SKM-1 treated with dmso at 0.1 percent for 144 hours (cell line): Measurements from ENCODE around the gene LRPAP1.

Experiments used
- DNase-seq: peaks from one replicate; lab custom pipeline; 2025; ENCODE audit not compliant: unreplicated experiment; lab: John Stamatoyannopoulos, UW

The LRPAP1 gene

GRCh38 chr4:3486541-3487540, 45.4 kb downstream of the LRPAP1 start:
- no peak for DNase-seq

- DNase-seq: no peak
Observed at GRCh38 chr4:3485886-3486540, 46.2 kb downstream of the LRPAP1 start.

DNA sequence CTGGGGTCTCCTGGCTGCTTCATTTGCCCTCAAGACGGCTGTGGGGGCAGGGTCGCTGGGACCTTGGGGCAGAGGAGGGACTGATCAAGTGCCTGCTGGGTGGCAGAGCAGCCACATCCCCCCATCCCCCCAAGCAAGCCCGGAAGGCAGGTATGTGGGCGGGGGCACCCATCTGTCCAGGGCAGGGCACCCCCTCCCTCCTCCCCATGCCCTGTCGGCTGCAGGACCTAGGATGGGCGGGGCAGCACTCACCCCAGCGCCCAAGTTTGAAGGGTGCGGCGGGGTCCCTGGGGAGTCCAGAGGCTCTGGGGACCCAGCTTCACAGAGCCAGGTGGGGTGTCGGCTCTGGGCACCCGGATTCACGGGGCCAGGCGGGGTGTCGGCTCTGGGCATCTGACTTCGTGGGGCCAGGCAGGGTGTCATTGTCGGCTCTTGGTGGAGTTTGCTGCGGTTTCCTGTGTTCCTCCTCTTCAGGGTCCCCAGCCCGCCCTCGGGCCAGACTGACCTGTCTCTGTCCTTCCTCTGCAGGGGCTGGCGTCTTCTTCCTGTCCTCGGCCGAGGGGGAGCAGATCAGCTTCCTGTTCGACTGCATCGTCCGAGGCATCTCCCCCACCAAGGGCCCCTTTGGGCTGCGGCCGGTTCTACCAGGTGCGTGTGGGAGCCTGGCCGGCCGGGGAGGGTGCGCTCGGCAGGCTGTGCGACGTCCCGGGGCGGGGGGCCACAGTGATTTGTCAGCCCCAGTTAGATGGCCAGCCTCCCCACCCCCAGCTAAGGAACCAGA, 47.0 kb downstream of the LRPAP1 start:
- DNase-seq: no peak

- DNase-seq: no peak
Observed at GRCh38 chr4:3484057-3484973, 47.9 kb downstream of the LRPAP1 start.

DNA sequence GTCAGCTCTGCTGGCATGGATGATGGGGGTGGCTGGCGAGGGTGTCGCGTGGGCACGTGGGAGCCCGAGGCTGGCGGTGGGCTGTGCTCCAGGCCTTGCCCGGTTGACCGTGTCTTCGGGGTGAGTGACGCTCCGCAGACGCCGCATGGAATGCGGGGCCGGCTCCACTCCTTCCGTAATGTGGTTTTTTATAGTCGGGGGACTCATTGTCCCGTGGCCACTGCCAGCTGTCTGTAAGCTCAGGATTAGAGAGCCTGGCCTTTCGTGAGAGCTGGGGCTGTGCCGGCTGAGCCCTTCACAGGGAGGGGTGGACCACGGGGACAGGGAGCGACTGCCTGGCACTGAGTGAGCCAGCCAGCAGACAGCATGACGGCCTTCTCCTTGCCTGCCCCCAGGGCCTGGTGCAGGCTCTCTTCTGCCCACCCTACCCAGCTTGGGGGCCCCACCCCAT, 48.7 kb downstream of the LRPAP1 start:
- DNase-seq: no peak

GRCh38 chr4:3482707-3483106, 49.5 kb downstream of the LRPAP1 start:
- no peak for DNase-seq

GRCh38 chr4:3481783-3482393, 50.3 kb downstream of the LRPAP1 start:
- no peak for DNase-seq

DNA sequence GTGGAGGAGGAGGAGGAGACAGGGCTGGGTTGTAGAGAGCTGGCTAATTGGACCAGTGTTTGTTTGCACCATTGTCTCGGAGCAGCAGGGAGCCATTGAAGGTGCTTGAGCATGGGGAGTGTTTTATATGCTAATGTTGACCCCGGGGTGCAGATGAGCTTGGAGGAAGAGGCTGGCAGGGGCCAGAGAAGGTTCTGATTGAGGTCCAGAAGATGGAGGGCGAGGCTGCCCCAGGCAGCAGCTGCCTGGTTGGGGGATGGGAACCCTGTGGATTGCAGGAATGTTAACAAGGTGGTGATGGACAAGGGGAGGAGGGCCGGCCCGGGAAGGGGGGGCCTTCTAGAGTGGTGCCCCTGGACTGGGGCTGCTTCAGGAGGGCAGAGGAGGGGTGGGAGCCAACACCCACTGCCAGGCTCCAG, 51.1 kb downstream of the LRPAP1 start:
- DNase-seq: no peak

- peak; percentile 83 for DNase-seq
Observed at GRCh38 chr4:3480528-3481112, 51.6 kb downstream of the LRPAP1 start.

DNA sequence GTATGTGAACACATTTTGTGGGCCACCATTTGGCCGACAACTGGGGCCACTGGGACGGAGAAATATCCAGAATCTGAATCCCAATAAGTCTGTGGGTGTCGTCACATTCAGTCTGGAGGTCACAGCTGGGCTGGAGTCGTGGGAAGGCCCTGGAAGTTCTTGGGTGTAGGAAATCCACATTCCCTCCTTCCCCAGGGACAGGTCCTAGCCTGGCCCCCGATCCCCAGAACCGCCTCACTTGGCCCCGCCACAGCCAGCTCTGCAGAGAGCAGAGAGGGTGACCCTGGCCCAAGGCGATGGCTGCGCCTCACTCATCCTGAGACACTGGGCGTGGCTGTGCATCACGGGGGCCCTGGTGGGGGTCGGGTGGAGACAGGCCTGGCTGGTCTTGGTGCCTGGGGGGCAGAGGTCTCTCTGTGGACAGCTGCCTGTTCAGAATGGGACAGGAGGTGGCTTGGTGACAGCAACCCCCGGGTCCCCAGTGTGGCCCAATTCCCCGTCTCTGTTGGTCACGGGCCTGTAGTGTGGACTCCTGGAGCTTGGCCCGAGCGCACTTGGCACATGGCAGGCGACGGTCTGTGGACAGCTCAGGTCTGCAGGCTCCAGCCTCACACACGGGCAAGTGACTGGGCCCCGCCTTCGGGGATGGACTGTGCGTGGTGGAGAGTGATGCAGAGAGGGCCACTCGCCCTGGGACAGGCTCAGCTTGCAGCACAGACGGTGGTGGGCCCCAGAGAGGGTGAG, 52.7 kb downstream of the LRPAP1 start:
- no peak for DNase-seq

DNA sequence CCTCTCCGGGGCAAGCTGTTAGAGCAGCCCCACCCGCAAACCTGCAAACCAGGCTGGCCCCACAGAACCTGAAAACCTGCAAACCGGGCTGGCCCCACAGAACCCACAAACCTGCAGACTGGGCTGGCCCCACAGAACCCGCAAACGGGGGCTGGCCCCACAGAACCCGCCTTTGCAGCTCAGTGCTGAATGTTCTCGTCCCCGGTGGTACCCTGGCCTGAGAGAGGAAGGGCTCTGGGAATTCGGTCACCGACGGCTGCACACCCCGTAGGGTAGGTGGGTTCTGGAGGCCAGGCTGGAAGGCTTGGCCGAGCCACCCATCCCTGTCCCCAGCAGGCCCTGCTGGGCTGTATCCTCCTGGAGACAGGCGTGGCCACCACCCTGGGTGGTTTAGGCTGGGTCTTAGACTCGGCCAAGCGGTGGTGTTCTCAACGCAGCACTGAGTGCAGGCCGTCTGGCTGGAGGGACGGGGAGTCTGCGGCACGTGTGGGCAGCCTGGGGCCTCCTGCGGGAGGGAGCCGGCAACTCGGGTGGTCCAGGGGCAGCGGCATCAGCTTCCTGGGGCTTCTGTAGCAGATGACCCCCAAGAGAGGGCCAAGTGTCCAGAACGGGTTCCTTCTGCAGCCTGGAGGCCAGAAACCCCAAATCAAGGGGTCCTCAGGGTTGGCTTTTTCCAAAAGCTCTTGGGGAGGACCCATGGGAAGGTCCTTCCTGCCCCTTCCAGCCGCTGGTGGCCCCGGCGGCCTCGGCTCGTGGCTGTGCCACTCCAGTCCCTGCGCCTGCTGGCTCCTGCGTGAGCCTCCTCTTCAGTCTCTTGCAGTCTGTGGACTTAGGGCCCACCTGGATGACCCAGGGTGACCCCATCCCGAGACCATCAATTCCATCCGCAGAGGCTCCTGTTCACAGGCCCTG, 53.5 kb downstream of the LRPAP1 start:
- DNase-seq: no peak

DNA sequence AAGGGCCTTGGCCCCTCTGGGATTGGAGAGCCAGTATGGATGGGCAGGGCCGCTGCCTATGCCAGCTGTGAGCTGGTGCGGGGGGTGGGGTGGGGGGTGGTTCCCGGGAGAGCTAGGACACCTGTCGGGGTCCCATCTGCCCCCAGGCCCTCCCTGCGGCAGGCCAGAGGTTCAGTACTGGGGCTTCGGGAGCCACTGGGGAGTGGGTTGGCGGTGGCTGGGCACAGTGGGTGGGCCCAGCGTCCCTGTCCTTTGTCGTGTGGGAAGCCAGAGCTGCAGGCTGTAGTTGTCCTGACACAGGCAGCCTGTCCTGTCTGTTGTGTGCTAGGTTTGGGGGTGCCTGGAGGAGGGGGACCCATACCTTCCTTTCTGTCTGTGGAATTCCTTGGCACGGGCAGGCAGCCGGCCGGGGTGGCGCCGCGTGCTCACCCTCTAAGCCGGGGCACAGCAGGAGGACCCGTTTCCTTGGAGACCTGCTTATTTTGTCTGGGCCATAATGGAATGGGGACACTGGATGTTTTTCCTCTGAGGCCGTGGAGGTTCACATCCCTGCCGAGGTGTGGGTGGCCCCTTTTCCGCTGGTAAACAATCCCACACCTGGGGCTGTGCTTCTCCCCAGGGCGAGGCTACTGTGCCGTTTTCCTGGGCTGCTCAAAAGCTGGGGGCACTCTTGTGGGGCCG, 54.3 kb downstream of the LRPAP1 start:
- DNase-seq: no peak

DNA sequence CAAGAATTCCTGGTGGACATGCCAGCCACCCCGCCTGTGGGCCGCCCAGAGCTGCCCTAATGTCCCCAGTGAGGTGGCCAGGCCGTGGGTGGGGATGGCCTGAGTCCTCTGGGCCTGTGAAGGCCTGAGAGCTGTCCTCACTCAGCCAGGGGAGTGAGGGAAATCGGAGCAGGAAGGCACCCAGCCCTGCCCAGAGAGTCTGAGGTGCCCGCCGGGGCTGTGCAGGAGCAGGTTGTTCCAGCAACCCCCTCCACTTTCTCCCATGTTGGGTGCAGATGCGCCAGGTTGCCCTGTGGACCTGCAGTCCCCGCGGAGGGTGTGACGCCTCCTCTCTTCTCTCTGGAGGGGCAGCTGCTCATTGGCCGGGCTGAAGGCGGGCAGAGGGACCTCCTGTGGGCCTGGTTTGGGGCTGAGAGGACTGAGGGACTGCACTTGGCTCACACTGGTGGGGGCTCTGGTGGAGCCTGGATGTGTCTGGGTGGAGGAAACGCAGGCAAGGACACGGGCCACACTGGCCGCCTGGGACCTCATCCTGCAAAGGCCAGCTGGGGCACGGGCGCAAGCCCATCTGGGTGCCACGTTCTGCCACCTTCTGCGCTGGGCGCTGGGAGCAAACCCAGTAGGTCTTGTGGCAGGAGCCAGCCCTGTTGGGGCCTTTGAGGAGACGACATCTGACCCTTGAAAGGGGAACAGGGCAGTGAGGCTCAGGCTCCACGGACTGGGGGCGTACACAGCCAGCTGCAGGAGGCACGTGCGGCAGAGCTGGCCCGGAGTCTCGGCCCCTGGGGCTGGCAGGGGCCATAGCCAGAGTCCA, 55.1 kb downstream of the LRPAP1 start:
- no peak for DNase-seq

DNA sequence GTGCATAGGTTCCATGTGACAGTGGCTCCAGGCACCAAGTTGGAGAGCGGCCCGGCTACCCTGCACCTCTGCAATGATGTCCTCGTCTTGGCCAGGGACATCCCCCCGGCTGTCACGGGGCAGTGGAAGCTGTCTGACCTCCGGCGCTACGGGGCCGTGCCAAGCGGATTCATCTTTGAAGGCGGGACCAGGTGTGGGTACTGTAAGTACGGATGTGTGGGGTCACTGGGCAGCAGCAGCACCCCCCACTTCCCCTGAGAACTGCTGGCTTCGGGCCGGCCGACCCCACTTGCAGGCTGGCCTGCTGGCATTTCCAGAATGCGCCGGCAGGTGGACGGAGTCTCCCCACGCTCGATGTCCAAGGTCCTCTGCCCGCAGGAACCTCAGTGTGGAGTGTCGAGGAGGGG, 55.9 kb downstream of the LRPAP1 start:
- DNase-seq: no peak

GRCh38 chr4:3475713-3476260, 56.4 kb downstream of the LRPAP1 start:
- no peak for DNase-seq
